Duodenal mucosa (tissue), 2 donors: ENCODE measurements around the gene ZNF438.
A peak's percentile ranks its signal among the peaks of the same experiment; 100 is the strongest.
"Not testable (repeated sequence)": the region's sequence is repeated elsewhere in the genome, so short reads cannot be mapped to it uniquely, and the experiment has no call there.

Experiments
- H3K27ac ChIP-seq: one replicate; pipeline ENCODE4 v1.7.0; 2013; ENCODE audit warnings: low read depth, low read length
- H3K27me3 ChIP-seq, 2 donors: one replicate each; pipeline ENCODE4 v1.7.0; 2013; ENCODE audit warnings: low read length in 2 of 2, control low read depth in 1 of 2; ENCODE audit not compliant: insufficient read depth in 2 of 2, control insufficient read depth in 1 of 2
- H3K36me3 ChIP-seq, 2 donors: one replicate each; pipeline ENCODE4 v1.7.0; 2013; ENCODE audit warnings: low read length in 2 of 2, control low read depth in 1 of 2; ENCODE audit not compliant: insufficient read depth in 2 of 2, control insufficient read depth in 1 of 2
- H3K4me1 ChIP-seq, 2 donors: one replicate each; pipeline ENCODE4 v1.7.0; 2013; ENCODE audit warnings: low read length in 2 of 2, control low read depth in 1 of 2; ENCODE audit not compliant: insufficient read depth in 2 of 2, control insufficient read depth in 1 of 2
- H3K4me3 ChIP-seq, 2 donors: one replicate each; pipeline ENCODE4 v1.7.0; 2013; ENCODE audit warnings: low read length in 2 of 2, low read depth in 1 of 2
- H3K9ac ChIP-seq, 2 donors: one replicate each; pipeline ENCODE4 v1.7.0; 2013; ENCODE audit warnings: low read length in 2 of 2, low read depth in 1 of 2
- H3K9me3 ChIP-seq, 2 donors: one replicate each; pipeline ENCODE4 v1.7.0; 2013; ENCODE audit warnings: low read length in 2 of 2, control low read depth in 1 of 2; ENCODE audit not compliant: control insufficient read depth in 1 of 2

Gene ZNF438

GRCh38 chr10:30805061-30805460, 226.6 kb downstream of the ZNF438 start:
- peaks cover 0 to 6% of the 10 kb centered on the region in 2 donors for H3K4me1 ChIP-seq
- H3K27ac ChIP-seq: no peak overlapping the region
- H3K9me3 ChIP-seq: no peaks in the 10 kb centered on the region
- no peaks in the 10 kb centered on the region for H3K27me3 ChIP-seq
- H3K4me3 ChIP-seq: no peak overlapping the region
- no peaks in the 10 kb centered on the region for H3K36me3 ChIP-seq
- no peak overlapping the region for H3K9ac ChIP-seq

DNA sequence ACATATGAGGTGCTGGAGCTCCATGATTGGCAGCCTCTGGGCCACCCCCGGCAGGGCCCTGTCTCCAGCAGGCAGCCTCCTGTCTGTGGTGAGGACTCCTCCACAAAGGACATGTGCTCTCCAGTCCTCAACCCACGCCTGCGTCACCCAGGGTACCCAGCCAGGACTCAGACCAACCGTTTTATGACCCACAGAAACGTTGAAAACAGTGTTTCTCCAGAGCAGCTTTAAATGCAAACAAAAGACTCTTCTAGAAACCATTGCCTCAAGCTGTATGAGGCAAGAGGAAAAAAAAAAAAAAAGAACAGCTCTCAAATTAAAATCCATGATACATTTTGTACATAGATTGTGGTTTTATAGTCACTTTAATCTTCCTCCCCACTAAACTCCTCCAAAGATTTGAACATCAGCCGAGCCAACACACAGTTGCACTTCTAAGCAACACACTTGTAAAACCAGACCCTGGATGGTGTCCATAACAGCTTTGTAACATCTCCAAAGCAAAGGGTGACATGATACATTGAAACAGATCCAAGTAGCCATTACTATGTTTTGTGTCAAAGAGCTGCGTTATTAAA, 227.1 kb downstream of the ZNF438 start:
- no peaks in the 10 kb centered on the region for H3K36me3 ChIP-seq
- no peaks in the 10 kb centered on the region for H3K9me3 ChIP-seq

DNA sequence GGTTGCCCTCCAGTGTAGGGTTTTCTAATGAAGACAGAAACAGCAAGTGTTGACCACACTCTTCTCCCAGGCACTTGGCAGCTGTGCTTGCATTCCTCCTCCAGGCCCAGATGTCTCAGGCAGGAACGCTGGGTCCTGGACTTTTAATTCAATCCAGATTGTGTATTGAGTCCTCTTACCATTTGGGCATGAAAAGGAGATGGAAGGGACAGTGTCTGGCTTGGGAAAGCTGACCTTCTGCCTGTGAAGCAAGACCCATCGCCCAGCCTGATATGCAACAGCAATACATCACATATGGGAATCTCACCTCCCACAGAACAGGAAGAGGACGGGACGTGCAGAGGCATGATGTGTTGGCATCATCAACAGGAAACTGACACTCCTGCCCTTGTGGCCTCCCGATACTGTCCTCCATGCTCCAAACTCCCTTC, 227.8 kb downstream of the ZNF438 start:
- Histone ChIP-seq H3K4me1 (peaks cover 0 to 6% of the 10 kb centered on the region in 2 donors), H3K27me3 (no peaks in the 10 kb centered on the region), H3K27ac (peak overlapping the region; percentile 7), H3K36me3 (no peaks in the 10 kb centered on the region), H3K4me3 (no peak overlapping the region), H3K9me3 (no peaks in the 10 kb centered on the region), H3K9ac (no peak overlapping the region)

More for the DNA sequence above, 227.1 kb downstream of the ZNF438 start:
- H3K27ac ChIP-seq: no peak overlapping the region
- no peak overlapping the region for H3K9ac ChIP-seq
- H3K4me3 ChIP-seq: no peak overlapping the region
- peaks cover 0 to 6% of the 10 kb centered on the region in 2 donors for H3K4me1 ChIP-seq
- no peaks in the 10 kb centered on the region for H3K27me3 ChIP-seq

- Histone ChIP-seq H3K4me1 (peaks cover 0 to 6% of the 10 kb centered on the region in 2 donors), H3K36me3 (no peaks in the 10 kb centered on the region), H3K27me3 (no peaks in the 10 kb centered on the region), H3K4me3 (no peak overlapping the region), H3K9me3 (no peaks in the 10 kb centered on the region), H3K27ac (no peak overlapping the region), H3K9ac (no peak overlapping the region)
Observed at GRCh38 chr10:30803058-30803457, 228.6 kb downstream of the ZNF438 start.

DNA sequence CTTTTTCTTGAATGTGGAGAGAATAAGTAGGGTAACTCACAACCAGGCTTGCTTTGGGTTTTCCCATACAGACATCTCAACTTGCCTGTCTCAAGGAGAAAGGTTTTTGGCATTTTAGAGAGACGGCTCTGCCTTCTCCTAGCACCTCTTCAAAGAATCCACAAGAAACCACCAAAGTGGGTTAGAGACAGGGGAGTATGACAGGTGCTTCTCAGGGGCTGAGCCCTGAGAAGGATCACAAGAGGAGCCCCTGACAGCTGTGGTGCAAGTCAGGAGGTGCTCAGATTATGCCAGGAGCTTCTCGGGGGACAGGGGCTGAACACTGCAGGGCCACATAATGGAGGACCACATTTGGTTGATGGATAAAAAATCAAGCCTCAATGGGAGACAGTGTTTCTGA, 231.3 kb downstream of the ZNF438 start:
- H3K9me3 ChIP-seq: no peaks in the 10 kb centered on the region

DNA sequence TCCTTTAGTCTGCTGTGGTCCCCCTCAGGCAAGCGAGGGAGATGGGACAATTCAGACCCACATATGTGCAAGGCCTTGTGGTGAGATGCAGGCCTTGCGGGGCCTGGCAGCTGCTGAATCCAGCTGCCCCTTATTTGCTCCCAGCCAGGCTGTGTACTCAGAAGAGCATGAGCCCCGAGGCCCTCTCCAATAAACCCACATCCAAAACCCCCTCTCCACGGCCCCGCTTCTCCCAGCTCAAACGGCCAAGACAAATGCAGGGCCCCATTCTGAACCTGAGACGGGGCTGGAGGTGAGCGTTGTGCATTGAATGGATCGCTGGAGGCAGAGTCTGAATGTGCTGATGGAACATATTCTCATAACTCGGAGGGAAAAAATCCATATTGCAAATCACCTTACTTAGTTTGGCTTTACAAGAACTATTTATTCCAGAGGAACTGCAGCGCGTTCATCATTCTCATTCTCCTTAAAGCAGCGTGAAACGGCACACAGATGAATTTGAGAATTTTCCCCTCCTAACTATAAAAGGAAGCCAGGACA, 232.9 kb downstream of the ZNF438 start:
- H3K27me3 ChIP-seq: no peaks in the 10 kb centered on the region
- no peaks in the 10 kb centered on the region for H3K36me3 ChIP-seq
- H3K27ac ChIP-seq: no peak overlapping the region
- no peaks in the 10 kb centered on the region for H3K9me3 ChIP-seq
- H3K4me1 ChIP-seq: peaks cover 0 to 1% of the 10 kb centered on the region in 2 donors
- H3K9ac ChIP-seq: no peak overlapping the region
- no peak overlapping the region for H3K4me3 ChIP-seq

More for the DNA sequence above, 231.3 kb downstream of the ZNF438 start:
- Histone ChIP-seq H3K9ac (no peak overlapping the region), H3K4me1 (peaks cover 0 to 6% of the 10 kb centered on the region in 2 donors), H3K36me3 (no peaks in the 10 kb centered on the region), H3K4me3 (no peak overlapping the region), H3K27ac (no peak overlapping the region), H3K27me3 (no peaks in the 10 kb centered on the region)

DNA sequence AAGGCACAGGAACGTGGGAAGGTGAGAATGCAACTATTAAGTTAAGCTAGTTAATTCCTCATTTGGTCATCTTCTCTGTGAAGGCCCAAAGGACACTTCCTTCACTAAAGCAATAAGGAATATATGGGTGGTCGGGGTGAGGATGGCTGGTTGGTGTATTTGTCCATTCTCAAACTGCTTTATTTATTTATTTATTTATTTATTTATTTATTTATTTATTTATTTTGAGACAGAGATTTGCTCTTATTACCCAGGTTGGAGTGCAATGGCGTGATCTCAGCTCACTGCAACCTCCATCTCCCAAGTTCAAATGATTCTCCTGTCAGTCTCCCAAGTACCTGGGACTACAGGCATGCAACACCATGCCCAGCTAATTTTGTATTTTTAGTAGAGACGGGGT, 236.6 kb downstream of the ZNF438 start:
- not testable (repeated sequence) for H3K4me3 ChIP-seq, H3K27ac ChIP-seq, H3K27me3 ChIP-seq, H3K36me3 ChIP-seq, H3K9ac ChIP-seq, H3K4me1 ChIP-seq, H3K9me3 ChIP-seq
